HepG2 (cell line): ENCODE measurements around the gene EPB41L2. TPM values are rescaled to one million over a fixed set of nuclear protein-coding genes. Genes with fewer than 3 reads are reported as not detected.

ENCODE experiments used
- ATAC-seq: fragments of 200-7000 bp; cut with Tn5 transposase; 3 replicates; pipeline ENCODE4 v1.9.1; 2020; ENCODE audit warnings: mild to moderate bottlenecking, moderate library complexity
- BruUV-seq: library from RNA; stranded (reverse); fragments of 400-500 nt; replicated peaks from 2 replicates; lab custom pipeline; 2021; lab: Mats Ljungman, UMichigan
- CTCF ChIA-PET: fragments of 300-600 bp; formaldehyde crosslinking; extraction: SDS; loops from one replicate; lab custom pipeline; 2021; ENCODE audit warnings: low total read pairs, inconsistent platforms, low intra/inter-chr PET ratio; lab: Yijun Ruan, JAX
- POLR2A ChIA-PET: fragments of 350-600 bp; sonication (Branson Sonifier 250); formaldehyde crosslinking; loops from one replicate; lab custom pipeline; 2020; ENCODE audit warnings: antibody characterized with exemption, inconsistent platforms; lab: Yijun Ruan, JAX
- DNase-seq: peaks from one replicate; pipeline ENCODE4 v3.0.0-alpha.2; 2015; ENCODE audit warnings: low spot score
- FAIRE-seq: peaks from 3 replicates; lab custom pipeline; 2011; peaks lifted over from hg19 to GRCh38; lab: Jason Lieb, UNC
- H2AFZ ChIP-seq: one replicate; pipeline ENCODE4 v1.6.1; 2011; ENCODE audit warnings: low read length, inconsistent platforms
- H3K27ac ChIP-seq: fragments of 300-600 bp; 3 replicates; pipeline ENCODE4 v1.8.0; 2011; ENCODE audit warnings: mixed run types, mild to moderate bottlenecking, mixed read lengths, low read length, inconsistent platforms; ENCODE audit not compliant: insufficient read depth; ENCODE audit errors: extremely low read length
- H3K27me3 ChIP-seq, 2 experiments: fragments of 200-600 bp in 1 of 2; 2 replicates in 1 of 2; 3 replicates in 1 of 2; pipeline versions ENCODE4 v1.6.0 to v1.8.0; 2011; ENCODE audit warnings: low read length in 2 of 2, mild to moderate bottlenecking in 2 of 2, moderate library complexity in 2 of 2, inconsistent platforms in 1 of 2; ENCODE audit not compliant: insufficient read depth in 2 of 2, control insufficient read depth in 1 of 2
- H3K36me3 ChIP-seq, 2 experiments: fragments of 200-600 bp in 1 of 2; replicated peaks in 1 of 2; 2 replicates in 1 of 2; 3 replicates in 1 of 2; pipeline versions ENCODE4 v1.5.1 to v1.8.0; 2011; ENCODE audit warnings: low read length in 2 of 2, inconsistent platforms in 1 of 2; ENCODE audit not compliant: insufficient read depth in 2 of 2, control insufficient read depth in 1 of 2
- H3K4me1 ChIP-seq: 2 replicates; pipeline ENCODE4 v1.5.1; 2012; ENCODE audit warnings: low read length, inconsistent platforms; ENCODE audit not compliant: insufficient read depth
- H3K4me2 ChIP-seq: 2 replicates; pipeline ENCODE4 v1.6.0; 2011; ENCODE audit warnings: low read depth, low read length, inconsistent platforms
- H3K4me3 ChIP-seq, 3 experiments: fragments of 200-600 bp in 1 of 3; sonication (generic), shearing (Covaris generic) in 1 of 3; replicated peaks in 1 of 3; 2 replicates each; pipeline ENCODE4 v1.5.1; 2011 to 2016; ENCODE audit warnings: low read length in 3 of 3, inconsistent platforms in 2 of 3, low read depth in 2 of 3, mild to moderate bottlenecking in 2 of 3, control low read depth in 1 of 3, mixed read lengths in 1 of 3; ENCODE audit not compliant: insufficient read depth in 1 of 3
- H3K79me2 ChIP-seq: one replicate; pipeline ENCODE4 v1.6.1; 2011; ENCODE audit warnings: low read length, inconsistent platforms; ENCODE audit not compliant: insufficient read depth
- H3K9ac ChIP-seq: 2 replicates; pipeline ENCODE4 v1.6.0; 2011; ENCODE audit warnings: mild to moderate bottlenecking, low read depth, low read length, inconsistent platforms; ENCODE audit not compliant: insufficient read depth
- H3K9me3 ChIP-seq: 2 replicates; pipeline ENCODE4 v1.5.1; 2012; ENCODE audit warnings: mild to moderate bottlenecking, low read length
- H4K20me1 ChIP-seq: 2 replicates; pipeline ENCODE4 v1.6.0; 2011; ENCODE audit warnings: inconsistent platforms, mild to moderate bottlenecking, low read length, moderate library complexity; ENCODE audit not compliant: insufficient read depth
- AFF4 ChIP-seq: sonication (generic); formaldehyde crosslinking; IDR thresholded peaks from 2 replicates; pipeline ENCODE4 v1.4.0; 2020; ENCODE audit warnings: missing genetic modification reagents
- FOXC1 ChIP-seq: sonication (generic); formaldehyde crosslinking; IDR thresholded peaks from 2 replicates; pipeline ENCODE4 v1.8.0; 2022; ENCODE audit warnings: mild to moderate bottlenecking, missing genetic modification reagents, borderline replicate concordance
- ISX ChIP-seq: sonication (generic); formaldehyde crosslinking; conservative IDR thresholded peaks from 2 replicates; pipeline ENCODE4 v1.5.0; 2020; ENCODE audit warnings: missing genetic modification reagents
- KLF12 ChIP-seq: sonication (generic); formaldehyde crosslinking; IDR thresholded peaks from 2 replicates; pipeline ENCODE4 v1.4.0; 2020; ENCODE audit warnings: missing genetic modification reagents, borderline replicate concordance
- RBM39 ChIP-seq: fragments of 200-400 bp; formaldehyde crosslinking; IDR thresholded peaks from one replicate; pipeline ENCODE4 v1.6.1; 2018; ENCODE audit warnings: antibody characterized with exemption, mild to moderate bottlenecking, low read depth, low read length; ENCODE audit not compliant: poor library complexity, severe bottlenecking
- SNRNP70 ChIP-seq: fragments of 200-400 bp; formaldehyde crosslinking; IDR thresholded peaks from 2 replicates; pipeline ENCODE4 v1.6.1; 2017; ENCODE audit warnings: mild to moderate bottlenecking, low read depth, low read length, moderate library complexity
- TOPORS ChIP-seq: sonication (generic); formaldehyde crosslinking; IDR thresholded peaks from 2 replicates; pipeline ENCODE4 v1.8.0; 2023; ENCODE audit warnings: mild to moderate bottlenecking, missing genetic modification reagents
- ZNF251 ChIP-seq: sonication (generic); formaldehyde crosslinking; IDR thresholded peaks from 2 replicates; pipeline ENCODE4 v1.9.0; 2021; ENCODE audit warnings: mild to moderate bottlenecking, missing genetic modification reagents
- ZNF564 ChIP-seq: sonication (generic); formaldehyde crosslinking; IDR thresholded peaks from 2 replicates; pipeline ENCODE4 v1.8.1; 2023; ENCODE audit warnings: mild to moderate bottlenecking, missing genetic modification reagents
- ZNF710 ChIP-seq: sonication (generic); formaldehyde crosslinking; IDR thresholded peaks from 2 replicates; pipeline ENCODE4 v1.5.0; 2020; ENCODE audit warnings: mild to moderate bottlenecking, missing genetic modification reagents, borderline replicate concordance
- ZNF776 ChIP-seq: sonication (generic); formaldehyde crosslinking; IDR thresholded peaks from 2 replicates; pipeline ENCODE4 v1.4.0; 2020; ENCODE audit warnings: mild to moderate bottlenecking, missing genetic modification reagents
- WGBS: methylation state at CpG from one replicate; pipeline ENCODE4 v1.1.6; 2017; ENCODE audit warnings: low lambda C conversion rate; 5-methylcytosine and 5-hydroxymethylcytosine counted together
- in situ Hi-C: cut with HindIII; loops from 2 replicates; pipeline ENCODE4 v1.10.0; 2017; ENCODE audit warnings: low pct_unique_long_range_greater_than_20kb; ENCODE audit not compliant: extremely low pct_ligation_motif_present
- intact Hi-C: fragments of 100-400 bp; cut with micrococcal nuclease; formaldehyde crosslinking; loops from one replicate; pipeline ENCODE4 v1.10.0; 2022; ENCODE audit not compliant: unreplicated experiment
- polyA plus RNA-seq, 8 experiments: library from polyadenylated mRNA; depleted of rRNA in 3 of 8; stranded (reverse) in 7 of 8; unstranded in 1 of 8; fragments of >200 nt; fragmentation: Illumina TruSeq in 4 of 8; extraction: Trizol in 4 of 8; gene quantifications; 2 replicates each; pipeline versions ENCODE4 v1.2.1 to v1.2.3, GENCODE V29; 2011 to 2016; ENCODE audit warnings: low read depth in 4 of 8, missing spikeins in 1 of 8, mixed read lengths in 1 of 8; ENCODE audit not compliant: insufficient read depth in 1 of 8
- total RNA-seq, 5 experiments: library from RNA; depleted of rRNA; stranded (reverse); fragments of >200 nt; fragmentation: Illumina TruSeq; extraction: Trizol; gene quantifications; 2 replicates each; pipeline ENCODE4 v1.2.3, GENCODE V29; 2016; ENCODE audit warnings: low read depth in 1 of 5
- TF ChIP-seq, protein P1 (sequence below): sonication (generic); formaldehyde crosslinking; IDR thresholded peaks from 2 replicates; pipeline ENCODE4 v1.8.0; 2022; ENCODE audit warnings: mild to moderate bottlenecking, missing genetic modification reagents, moderate library complexity

The EPB41L2 gene
- total and polyA plus RNA-seq, 2 of the 13 experiments (the other 11 are each of a cell fraction or from before 2014, with no cell fraction given) = 41.7 to 56.4 TPM

DNA sequence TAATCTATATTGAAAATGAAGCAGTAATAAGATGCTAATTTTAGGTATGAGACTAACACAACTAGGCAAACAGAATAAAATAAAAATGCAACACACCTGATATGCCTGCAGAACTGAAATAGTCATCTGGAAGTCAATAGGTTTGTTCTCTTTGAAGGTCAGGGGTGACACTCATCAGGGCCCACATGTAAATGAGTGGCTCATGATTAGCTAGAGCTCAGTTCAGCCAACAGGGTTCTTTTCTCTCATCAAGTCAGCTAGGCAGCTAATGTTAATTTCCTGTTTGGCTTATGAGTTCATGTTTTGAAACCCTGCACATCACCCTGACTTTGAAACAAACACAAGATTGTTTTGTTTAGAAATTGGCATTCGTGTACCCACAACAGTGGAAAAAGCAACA lies 212.0 kb downstream of the EPB41L2 start:
- H3K4me3 ChIP-seq = no peak overlapping the region
- 97% methylated on average over 1 of the region's 1 CpG for WGBS
- ChIA-PET POLR2A (interaction anchor here (1.2 to 3.6 kb wide), 3 partner anchors 13 to 24 kb away, joined by 3 to 35 read pairs (median 27); partner anchors contain the start of gene SMLR1), CTCF (no interaction called here)
- no peak overlapping the region for H2AFZ ChIP-seq
- no TSS peak for BruUV-seq
- H3K9ac ChIP-seq = no peak overlapping the region
- TF ChIP-seq ZNF251 (CRISPR knock-in tag) = no peak
- no peak for TF ChIP-seq SNRNP70
- no peak for TF ChIP-seq ISX (CRISPR knock-in tag)
- no peak for TF ChIP-seq AFF4
- TF ChIP-seq, protein P1, sequence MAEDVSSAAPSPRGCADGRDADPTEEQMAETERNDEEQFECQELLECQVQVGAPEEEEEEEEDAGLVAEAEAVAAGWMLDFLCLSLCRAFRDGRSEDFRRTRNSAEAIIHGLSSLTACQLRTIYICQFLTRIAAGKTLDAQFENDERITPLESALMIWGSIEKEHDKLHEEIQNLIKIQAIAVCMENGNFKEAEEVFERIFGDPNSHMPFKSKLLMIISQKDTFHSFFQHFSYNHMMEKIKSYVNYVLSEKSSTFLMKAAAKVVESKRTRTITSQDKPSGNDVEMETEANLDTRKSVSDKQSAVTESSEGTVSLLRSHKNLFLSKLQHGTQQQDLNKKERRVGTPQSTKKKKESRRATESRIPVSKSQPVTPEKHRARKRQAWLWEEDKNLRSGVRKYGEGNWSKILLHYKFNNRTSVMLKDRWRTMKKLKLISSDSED (CRISPR knock-in tag) = no peak
- no peak for TF ChIP-seq ZNF776
- no peak for TF ChIP-seq ZNF710 (CRISPR knock-in tag)
- TF ChIP-seq RBM39 = no peak
- TF ChIP-seq TOPORS (CRISPR knock-in tag) = no peak
- no peak for TF ChIP-seq KLF12 (CRISPR knock-in tag)
- no peak for TF ChIP-seq ZNF564 (CRISPR knock-in tag)
- TF ChIP-seq FOXC1 (CRISPR knock-in tag) = no peak
- intact Hi-C loops = no loop called here
- H3K36me3 ChIP-seq = no peaks in the 10 kb centered on the region; a peak in 2 of 5 replicates
- no peak for FAIRE-seq
- in situ Hi-C loops = no loop called here
- peaks cover 4% of the 10 kb centered on the region; the same call in 1 of the 2 replicates for H3K9me3 ChIP-seq
- H3K27ac ChIP-seq = no peak overlapping the region
- peaks cover 69% of the 10 kb centered on the region for H3K4me1 ChIP-seq
- no peak overlapping the region for H3K4me2 ChIP-seq
- DNase-seq = no peak
- H3K79me2 ChIP-seq = no peaks in the 10 kb centered on the region
- no peak for ATAC-seq
- no peaks in the 10 kb centered on the region for H4K20me1 ChIP-seq
- no peaks in the 10 kb centered on the region for H3K27me3 ChIP-seq
